Measurements from ENCODE around the gene SERPINE2. TPM values are rescaled to one million over a fixed set of nuclear protein-coding genes. Genes with fewer than 3 reads are reported as not detected.

The SERPINE2 gene
- total RNA-seq, 1 donor from 2014 or later: 69.1 TPM

DNA sequence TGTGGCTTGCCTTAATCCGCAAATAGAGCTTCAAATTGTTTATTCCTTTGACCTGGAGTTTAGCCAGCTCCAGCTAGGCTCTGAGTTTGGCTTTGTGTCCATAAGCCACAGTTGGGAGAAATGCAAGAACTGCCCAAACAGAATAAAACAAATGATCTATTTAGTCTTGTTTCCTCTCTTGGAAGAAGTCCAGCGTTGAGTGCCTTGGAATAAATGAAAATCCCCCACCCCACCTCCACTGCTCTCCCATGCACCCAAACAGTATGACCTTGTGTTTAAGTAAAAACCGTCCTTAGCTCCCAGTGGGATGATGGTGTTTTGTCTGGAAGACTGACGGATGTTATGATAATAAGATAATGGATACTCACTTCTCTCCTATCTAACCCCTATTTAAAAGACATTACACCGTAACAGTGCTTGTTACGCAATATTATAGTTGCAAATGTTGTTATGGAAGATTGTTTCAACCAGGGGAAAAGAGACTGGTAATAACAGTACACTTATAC is 3.2 kb upstream of the SERPINE2 start:
- no peak overlapping the region for H3K4me3 Mint-ChIP-seq (ENCODE audit: unreplicated experiment)
- TF ChIP-seq, protein P1, sequence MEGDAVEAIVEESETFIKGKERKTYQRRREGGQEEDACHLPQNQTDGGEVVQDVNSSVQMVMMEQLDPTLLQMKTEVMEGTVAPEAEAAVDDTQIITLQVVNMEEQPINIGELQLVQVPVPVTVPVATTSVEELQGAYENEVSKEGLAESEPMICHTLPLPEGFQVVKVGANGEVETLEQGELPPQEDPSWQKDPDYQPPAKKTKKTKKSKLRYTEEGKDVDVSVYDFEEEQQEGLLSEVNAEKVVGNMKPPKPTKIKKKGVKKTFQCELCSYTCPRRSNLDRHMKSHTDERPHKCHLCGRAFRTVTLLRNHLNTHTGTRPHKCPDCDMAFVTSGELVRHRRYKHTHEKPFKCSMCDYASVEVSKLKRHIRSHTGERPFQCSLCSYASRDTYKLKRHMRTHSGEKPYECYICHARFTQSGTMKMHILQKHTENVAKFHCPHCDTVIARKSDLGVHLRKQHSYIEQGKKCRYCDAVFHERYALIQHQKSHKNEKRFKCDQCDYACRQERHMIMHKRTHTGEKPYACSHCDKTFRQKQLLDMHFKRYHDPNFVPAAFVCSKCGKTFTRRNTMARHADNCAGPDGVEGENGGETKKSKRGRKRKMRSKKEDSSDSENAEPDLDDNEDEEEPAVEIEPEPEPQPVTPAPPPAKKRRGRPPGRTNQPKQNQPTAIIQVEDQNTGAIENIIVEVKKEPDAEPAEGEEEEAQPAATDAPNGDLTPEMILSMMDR (IDR thresholded peaks at IDR 0.05): no peak
- no peak for DNase-seq (ENCODE audit: extremely low spot score, unreplicated experiment)
- no peaks in the 10 kb centered on the region for H3K36me3 Mint-ChIP-seq (ENCODE audit: unreplicated experiment)
- no peak overlapping the region for H3K27ac Mint-ChIP-seq (ENCODE audit: unreplicated experiment)
- H3K4me1 Mint-ChIP-seq (ENCODE audit: unreplicated experiment): peaks cover 16% of the 10 kb centered on the region
- H3K9me3 Mint-ChIP-seq (ENCODE audit: unreplicated experiment): no peaks in the 10 kb centered on the region
- peaks cover 16% of the 10 kb centered on the region for H3K27me3 Mint-ChIP-seq (ENCODE audit: unreplicated experiment)

DNA sequence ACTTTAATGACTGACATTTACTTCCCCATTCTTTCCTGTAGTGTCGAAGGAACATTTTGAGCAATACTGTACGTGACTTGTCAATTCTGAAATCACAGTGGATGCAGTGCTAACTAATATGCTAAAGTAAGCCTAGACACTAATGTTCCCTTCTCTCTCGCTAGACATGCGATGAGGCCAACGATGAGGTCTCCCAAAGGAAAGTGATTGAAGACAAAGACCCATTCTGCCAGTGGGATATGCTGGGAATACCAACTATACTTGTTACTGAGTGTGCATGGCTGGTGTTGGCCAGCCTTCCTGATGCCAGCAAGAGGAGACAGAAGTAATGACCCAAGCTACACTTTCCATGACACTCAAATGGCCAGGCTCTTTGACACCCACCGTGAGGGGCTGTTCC is 2.5 kb upstream of the SERPINE2 start:
- H3K4me1 Mint-ChIP-seq (ENCODE audit: unreplicated experiment): peaks cover 22% of the 10 kb centered on the region
- no peak for DNase-seq (ENCODE audit: extremely low spot score, unreplicated experiment)
- no peaks in the 10 kb centered on the region for H3K36me3 Mint-ChIP-seq (ENCODE audit: unreplicated experiment)
- no peak overlapping the region for H3K27ac Mint-ChIP-seq (ENCODE audit: unreplicated experiment)
- H3K9me3 Mint-ChIP-seq (ENCODE audit: unreplicated experiment): no peaks in the 10 kb centered on the region
- H3K4me3 Mint-ChIP-seq (ENCODE audit: unreplicated experiment): no peak overlapping the region
- peaks cover 16% of the 10 kb centered on the region for H3K27me3 Mint-ChIP-seq (ENCODE audit: unreplicated experiment)
- TF ChIP-seq, protein P1 (IDR thresholded peaks at IDR 0.05): no peak

DNA sequence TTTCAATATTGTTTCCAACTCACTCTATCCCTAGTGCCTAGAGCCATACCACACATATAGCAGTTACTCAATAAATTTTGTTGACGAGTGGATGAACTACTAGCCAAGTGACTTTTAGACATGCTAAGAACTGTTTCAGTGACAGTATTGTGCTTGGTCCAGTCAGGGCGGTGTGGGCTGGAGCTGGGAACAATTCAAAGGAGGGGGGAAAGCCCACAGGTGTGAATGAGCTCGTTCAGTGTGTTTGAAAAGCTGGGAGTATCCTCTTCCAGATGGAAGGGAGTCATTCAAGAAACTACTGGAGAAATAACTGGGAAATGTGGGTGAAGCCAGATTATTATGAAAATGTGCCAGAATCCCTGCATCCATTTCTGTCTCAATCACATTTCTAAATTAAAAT is 1.7 kb upstream of the SERPINE2 start:
- Mint-ChIP-seq H3K4me3 (ENCODE audit: unreplicated experiment) (no peak overlapping the region), H3K9me3 (ENCODE audit: unreplicated experiment) (no peaks in the 10 kb centered on the region), H3K27me3 (ENCODE audit: unreplicated experiment) (peaks cover 16% of the 10 kb centered on the region), H3K36me3 (ENCODE audit: unreplicated experiment) (no peaks in the 10 kb centered on the region), H3K27ac (ENCODE audit: unreplicated experiment) (no peak overlapping the region), H3K4me1 (ENCODE audit: unreplicated experiment) (peaks cover 26% of the 10 kb centered on the region)
- no peak for DNase-seq (ENCODE audit: extremely low spot score, unreplicated experiment)
- TF ChIP-seq, protein P1 (IDR thresholded peaks at IDR 0.05): no peak

DNA sequence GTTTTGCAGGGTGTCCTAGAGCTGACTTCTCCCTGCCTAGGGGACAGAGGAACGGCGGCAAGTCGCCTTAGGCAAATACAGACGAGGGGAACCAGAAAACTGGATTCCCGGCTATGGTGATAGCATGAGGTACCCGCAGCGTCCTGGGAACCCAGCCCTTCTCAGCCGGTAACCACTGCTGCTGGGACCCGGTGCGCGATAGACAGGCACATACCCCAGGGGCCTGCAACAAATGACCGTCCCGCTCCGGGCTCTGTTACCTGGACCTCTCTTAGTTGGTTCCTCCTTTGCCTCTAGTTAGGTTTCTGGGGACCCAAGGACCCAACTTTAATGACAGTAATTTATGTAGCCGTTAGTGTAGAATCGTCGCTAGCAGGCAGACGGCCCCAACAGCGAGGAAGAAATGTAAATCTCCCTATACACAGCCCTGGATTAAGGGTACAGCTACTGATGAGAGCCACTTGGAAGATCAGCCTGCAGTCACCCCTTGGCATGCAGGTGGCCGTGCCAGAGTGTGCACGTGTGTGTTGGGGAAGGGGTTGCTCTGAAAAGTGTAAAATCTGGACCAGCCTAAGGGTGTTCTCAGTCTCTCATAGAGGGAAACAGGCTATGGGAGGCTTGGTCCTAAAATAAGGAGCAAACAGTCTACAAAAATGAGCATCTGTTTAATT is 819 bp upstream of the SERPINE2 start:
- H3K9me3 Mint-ChIP-seq (ENCODE audit: unreplicated experiment): no peaks in the 10 kb centered on the region
- no peak overlapping the region for H3K27ac Mint-ChIP-seq (ENCODE audit: unreplicated experiment)
- no peaks in the 10 kb centered on the region for H3K36me3 Mint-ChIP-seq (ENCODE audit: unreplicated experiment)
- TF ChIP-seq, protein P1 (IDR thresholded peaks at IDR 0.05): no peak
- H3K4me3 Mint-ChIP-seq (ENCODE audit: unreplicated experiment): peak overlapping the region; percentile 68
- peaks cover 26% of the 10 kb centered on the region for H3K4me1 Mint-ChIP-seq (ENCODE audit: unreplicated experiment)
- peaks cover 16% of the 10 kb centered on the region for H3K27me3 Mint-ChIP-seq (ENCODE audit: unreplicated experiment)
- DNase-seq (ENCODE audit: extremely low spot score, unreplicated experiment): no peak

DNA sequence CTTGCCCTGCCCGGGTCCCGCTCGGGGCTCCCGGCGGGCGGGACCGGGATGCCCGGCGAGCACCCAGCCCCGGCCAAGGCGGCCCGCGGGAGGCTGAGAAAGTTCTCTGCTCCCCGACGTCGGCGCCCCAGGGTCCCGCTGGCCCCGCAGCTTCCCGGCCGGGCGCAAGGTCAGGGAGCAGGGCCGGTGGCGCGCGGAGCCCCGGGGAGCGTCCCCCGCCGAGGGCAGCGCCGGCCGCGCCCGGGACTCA is 331 bp downstream of the SERPINE2 start:
- Mint-ChIP-seq H3K4me1 (ENCODE audit: unreplicated experiment) (peaks cover 26% of the 10 kb centered on the region), H3K36me3 (ENCODE audit: unreplicated experiment) (no peaks in the 10 kb centered on the region), H3K9me3 (ENCODE audit: unreplicated experiment) (no peaks in the 10 kb centered on the region), H3K27ac (ENCODE audit: unreplicated experiment) (no peak overlapping the region), H3K27me3 (ENCODE audit: unreplicated experiment) (peaks cover 9% of the 10 kb centered on the region), H3K4me3 (ENCODE audit: unreplicated experiment) (no peak overlapping the region)
- DNase-seq (ENCODE audit: extremely low spot score, unreplicated experiment): no peak
- TF ChIP-seq, protein P1 (IDR thresholded peaks at IDR 0.05): no peak

All from osteocyte (in vitro differentiated cells).